RPMI7951 (cell line): Measurements from ENCODE around the gene DGUOK. TPM values are rescaled to one million over a fixed set of nuclear protein-coding genes. Genes with fewer than 3 reads are reported as not detected.

ENCODE experiments used
- DNase-seq: peaks from one replicate; pipeline ENCODE4 v3.0.0-alpha.2; 2012; ENCODE audit warnings: low read depth
- total RNA-seq: library from RNA; depleted of rRNA; stranded (reverse); fragments of >200 nt; shearing (Covaris generic); gene quantifications from 2 replicates; pipeline ENCODE4 v1.2.3, GENCODE V29; 2014

Gene DGUOK
- total RNA-seq, 1 experiment from 2014 or later: 169 TPM

DNA sequence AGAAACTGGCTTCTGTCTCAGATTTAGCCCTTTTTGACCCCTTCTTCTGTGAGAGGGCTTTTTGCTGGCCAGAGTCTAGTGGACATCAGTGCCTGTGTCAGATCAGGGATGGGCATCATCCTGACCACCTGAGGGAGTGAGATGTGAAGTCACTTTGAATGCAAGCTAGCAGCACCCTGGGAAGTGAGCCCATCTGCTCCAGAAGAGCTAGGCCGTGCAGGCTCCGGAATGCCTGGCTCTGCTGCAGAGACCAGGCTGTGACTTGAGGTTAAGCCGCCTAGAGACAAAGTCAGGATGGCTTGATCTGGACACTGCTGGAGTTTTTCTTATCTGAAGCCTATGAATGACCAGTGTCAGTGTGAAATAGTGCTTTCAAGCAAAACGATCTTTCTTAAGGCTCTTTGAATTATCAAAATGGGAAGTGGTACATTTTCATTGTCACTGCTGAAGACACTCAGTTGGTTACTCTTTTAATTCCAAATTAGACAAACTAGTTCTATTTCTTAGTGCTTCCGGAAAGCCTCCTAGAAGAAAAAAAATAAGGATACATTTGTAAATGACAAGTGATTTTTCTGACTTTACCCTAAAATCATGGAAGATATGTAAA is 20.8 kb downstream of the DGUOK start:
- DNase-seq: no peak

DNA sequence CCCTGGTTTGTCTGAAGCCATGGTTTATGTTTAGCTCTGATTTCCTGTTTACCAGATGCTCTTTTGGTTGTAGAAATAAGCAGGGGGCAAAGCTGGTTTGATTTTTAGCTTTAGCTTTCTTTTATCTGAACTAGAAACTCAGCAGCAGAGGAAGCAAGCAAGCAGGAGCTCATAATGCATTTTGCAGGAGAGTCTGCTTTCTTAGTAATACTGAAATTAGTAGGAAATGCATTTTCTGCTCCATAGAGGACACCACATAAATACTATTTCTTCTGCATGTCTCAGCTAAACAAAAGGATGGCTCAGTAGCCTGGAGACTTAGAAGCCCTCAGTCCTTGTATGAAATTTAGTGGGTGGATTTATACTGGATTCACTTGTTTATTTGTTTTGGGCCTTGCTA is 23.1 kb downstream of the DGUOK start:
- DNase-seq: no peak

DNA sequence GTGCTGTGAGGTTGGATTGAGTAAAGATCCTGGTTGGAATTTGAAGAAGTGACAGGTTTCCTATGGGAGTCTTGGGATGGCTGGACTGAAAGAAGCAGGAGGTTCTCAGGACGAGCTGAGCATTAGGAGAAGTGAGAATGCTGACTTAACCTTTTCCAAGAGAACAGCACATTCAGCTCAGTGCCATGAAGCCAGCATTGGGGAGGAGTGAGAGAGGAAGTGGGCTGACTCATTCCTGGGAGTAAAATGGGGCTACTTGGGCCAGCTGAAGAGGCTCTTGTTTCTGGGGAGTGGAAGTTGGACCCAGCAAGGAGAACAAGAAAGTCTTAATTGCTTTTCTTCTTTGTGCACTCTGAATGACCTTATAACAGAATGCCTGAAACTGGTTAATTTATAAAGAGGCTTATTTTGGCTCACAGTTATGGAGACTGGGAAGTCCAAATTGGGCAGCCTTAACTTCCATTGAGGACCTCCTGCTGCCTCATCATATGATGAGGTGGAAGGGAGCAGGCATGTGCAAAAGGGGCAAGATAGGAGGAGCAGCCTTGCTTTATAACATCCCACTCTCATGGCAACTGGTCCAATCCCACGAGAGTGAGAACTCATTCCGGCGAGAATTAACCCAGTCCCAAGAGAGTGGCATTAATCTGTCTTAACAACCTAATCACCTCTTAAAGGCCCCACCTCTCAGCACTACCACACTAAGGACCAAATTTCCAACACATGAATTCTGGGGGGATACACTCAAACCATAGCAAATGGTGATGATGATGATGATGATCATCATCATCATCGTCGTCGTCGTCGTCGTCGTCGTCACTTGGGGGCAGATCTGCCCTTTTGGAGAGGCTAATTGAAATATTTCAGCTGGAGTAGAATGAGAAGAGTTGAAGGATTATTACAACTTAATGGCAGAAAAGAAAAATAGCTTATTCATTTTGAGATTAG is 26.1 kb downstream of the DGUOK start:
- DNase-seq: peak; percentile 73

DNA sequence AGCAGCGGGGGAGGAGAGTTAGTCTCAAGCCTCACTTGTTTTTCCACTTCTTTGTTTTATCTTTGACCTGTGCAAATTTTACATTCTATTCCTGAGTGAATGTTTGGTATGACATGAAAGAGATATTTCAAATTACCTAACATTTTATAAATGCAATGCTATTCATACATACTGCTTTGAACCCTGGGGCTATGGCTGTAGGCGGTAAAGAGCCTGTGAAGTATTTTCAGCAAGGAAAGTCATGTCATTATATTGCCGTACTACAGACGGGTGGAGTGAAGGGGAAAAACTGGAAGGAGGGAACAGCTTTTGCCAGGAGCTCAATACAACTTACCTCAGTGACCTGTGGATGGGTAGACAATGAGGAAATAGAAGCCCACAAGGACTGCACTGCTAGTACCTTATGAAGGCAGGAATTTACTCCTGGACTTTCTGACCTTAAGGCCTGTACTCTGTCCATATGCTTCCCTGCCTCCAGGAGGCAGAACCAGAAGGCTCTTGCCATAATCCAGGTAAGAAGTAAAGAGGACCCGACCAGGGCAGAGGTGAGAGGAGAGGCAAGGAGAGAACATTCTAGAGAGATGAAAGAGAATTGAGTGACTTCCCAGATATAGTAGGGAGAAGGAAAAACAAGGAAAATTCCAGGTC is 29.7 kb downstream of the DGUOK start:
- no peak for DNase-seq

DNA sequence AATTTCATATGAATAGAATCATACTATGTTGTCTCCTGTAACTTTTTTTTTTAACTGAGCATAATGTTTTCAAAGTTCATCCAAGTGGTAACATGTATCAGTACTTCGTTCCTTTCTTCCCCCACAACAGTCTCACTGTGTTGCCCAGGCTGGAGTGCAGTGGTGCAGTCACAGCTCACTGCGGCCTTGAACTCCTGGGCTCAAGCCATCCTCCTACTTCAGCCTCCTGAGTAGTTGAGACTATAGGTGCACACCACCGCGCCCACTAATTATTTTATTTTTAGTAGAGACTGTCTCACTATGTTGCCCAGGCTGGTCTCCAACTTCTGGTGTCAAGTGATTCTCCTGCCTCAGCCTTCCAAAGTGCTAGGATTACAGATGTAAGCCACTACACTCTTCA is 34.6 kb downstream of the DGUOK start:
- no peak for DNase-seq

DNA sequence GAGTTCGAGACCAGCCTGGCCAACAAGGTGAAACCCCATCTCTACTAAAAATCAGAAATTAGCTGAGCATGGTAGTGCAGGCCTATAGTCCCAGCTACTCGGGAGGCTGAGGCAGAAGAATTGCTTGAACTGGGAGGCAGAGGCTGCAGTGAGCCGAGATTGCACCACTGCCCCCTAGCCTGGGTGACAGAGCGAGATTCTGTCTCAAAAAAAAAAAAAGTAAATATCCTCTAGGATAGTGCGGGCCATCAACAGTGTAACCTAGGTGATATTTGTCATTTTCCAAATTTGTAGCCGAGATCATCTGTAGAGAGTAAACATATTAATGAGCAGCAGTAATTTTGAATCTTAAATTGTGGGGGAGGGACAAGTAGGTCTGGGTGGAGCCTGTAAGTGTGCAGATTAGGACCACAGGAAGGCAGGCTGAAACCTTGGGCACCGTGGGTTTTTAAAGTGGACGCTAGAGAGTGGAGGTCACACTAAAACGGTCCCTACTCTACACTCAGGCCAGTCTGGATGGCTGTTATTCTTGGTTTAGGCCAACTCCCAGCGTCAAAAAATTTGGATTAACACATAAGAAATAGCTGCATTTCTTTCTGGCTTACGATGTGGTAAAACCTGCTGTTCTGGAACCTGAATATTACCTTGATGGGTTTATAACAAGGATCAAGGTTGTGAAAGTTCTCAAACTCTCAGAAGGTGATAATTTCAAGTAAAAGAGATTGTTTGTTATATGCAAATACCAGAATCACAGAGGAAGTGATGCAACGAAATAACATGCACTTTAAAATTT is 35.3 kb downstream of the DGUOK start:
- no peak for DNase-seq

DNA sequence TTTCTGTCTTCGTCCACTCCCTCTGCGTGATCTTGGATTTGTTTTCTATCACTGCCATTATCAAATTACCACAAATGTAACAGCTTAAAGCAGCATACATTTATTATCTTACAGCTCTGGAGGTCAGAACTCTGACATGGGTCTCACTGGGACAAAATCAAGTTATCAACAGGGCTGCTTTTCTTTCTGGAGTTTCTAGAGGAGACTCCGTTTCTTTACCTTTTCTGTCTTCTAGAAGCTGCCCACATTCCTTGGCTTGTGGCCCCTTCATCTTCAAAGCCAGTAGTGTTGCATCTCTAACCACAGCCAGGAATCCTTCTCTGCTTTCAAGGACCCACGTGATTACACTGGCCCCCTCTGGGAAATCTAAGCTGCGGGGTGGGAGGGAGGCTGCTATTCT is 36.1 kb downstream of the DGUOK start:
- no peak for DNase-seq

DNA sequence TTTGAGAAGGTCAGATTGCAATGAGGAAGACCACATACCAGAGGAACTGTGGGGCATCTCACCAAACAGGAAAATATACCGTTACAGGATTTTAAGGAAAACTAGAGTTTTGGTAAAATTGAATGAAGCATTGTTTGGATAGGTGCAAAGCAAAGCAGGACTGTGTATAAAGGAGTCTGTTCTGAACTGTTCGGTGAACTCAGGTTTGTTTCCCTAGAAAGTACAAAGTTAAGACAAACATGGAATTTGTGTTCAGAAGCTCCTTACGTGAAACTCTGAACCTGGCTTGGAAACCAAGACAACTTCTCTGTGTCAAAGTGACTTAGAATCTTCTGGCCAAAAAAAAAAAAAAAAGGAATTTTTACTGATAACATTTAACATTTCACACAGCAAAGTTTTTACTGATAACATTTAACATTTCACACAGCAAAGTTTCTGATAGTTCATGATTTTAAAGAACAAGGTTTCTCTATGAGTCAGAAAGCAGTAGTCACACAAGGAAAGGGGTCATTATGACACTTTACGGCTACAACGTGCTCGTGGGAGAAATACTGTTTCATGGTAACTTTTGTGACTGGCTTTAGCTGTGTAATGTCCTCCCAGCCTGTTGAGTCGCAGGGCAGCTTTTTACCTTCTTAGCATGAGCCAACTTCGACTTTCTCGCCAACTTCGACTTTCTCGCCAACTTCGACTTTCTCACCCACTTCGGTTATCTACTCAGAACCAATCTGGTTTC is 36.9 kb downstream of the DGUOK start:
- DNase-seq: no peak

DNA sequence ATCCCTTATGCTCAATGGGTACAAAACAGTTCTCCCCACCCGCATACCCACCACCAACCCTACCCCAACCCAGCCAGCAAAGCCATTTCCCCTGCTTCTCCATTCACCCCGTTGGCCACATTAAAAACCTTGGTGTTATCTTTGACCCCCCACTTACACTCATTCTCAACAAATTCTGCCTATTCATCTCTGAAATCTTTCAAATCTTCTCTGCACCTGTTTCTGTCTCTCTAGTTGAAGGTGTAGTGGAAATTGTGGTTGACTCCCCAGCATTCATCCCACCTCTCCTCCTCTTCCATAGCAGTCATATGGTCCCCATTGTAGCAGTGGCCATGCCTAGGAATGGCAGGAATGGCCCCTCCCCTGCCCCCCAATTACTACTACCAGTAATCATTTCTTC is 37.5 kb downstream of the DGUOK start:
- no peak for DNase-seq

DNA sequence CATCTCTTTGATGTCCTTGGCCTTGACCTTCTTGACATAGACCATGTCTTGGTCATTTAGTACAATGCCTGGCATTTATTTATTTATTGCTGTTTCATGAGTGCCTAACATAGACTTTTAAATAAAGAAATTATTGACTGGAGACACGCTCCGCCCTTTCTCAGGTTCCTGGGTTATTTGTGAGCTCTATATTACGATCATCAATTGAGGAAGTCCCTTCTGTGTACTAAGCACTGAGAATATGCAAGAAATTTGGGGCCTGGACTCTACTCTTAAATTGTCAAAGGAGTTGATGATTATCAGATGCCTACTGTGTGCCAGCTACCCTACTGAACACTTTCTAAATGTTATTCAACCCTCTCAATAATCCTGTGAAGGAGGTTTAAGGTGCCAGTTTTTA is 38.4 kb downstream of the DGUOK start:
- no peak for DNase-seq

DNA sequence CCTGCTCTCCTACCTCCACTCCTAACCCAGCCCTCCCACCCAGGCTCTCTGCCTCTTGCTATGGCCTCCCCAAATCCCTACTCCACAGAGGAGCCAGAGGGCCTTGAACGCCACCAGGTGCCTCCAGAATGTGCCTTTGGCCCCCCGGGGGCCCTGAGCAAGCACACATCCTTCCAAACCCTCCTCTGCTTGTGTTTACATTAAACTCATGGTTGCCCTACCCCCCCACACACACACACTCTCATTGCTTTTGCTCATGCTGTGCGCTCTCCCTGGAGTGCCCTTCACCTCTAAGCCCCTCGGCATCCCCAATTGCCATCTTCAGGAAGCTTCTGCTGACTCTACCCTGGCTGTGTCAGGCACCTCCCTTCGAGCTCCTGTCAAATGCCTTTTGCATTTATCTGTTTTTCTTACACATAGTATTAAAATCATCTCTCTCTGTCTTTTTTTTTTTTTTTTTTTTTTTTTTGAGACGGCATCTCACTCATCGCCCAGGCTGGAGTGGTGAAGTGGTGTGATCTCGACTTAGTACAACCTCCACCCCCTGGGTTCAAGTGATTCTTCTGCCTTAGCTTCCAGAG is 41.8 kb downstream of the DGUOK start:
- DNase-seq: no peak

DNA sequence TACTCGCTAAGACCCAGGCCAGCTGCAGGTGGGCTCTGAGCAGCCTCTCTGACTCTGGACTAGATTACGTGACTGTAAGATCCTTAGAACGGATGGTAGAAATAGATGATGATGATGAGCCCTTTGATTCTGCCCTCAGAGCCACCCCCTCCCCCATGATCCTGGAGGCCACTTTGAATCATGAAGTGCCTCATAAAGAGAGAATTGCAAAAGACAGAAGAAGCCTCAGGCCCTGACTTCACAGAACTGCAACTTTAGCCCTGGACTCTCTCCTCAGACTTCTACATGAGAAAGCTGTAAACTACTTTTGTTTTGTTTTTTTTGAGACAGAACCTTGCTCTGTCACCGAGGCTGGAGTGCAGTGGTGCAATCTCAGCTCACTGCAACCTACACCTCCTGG is 42.7 kb downstream of the DGUOK start:
- no peak for DNase-seq

DNA sequence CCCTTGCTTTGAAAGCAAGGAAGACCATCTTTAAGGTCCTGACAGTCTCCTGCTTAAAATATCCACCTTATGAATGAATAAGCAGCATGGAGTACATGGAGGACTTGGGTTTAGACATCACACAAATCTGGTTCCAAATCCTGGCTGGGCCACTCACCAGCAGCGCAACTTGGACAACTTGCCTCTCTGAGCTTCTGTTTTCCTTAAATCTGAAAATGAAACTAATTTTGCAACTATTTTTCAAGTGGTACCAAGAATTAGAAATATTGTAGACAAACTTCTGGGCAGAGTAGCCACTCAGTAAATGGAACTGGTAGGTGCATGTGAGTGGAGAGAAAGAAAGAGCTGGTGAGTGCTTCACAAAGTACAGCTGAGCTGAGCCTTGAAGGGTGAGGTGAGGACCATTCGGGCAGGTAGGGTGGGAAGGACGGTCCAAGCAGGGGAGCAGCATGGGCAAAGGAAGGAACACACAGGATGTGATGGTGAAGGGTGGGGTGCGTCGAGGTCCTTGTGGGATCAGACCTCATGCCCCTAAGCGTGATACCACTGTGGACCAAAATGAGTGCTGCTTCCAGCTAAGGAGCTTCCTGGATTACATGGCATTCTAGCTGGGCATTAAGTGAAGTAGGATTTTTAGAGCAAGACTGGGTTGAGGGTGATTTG is 43.6 kb downstream of the DGUOK start:
- no peak for DNase-seq

DNA sequence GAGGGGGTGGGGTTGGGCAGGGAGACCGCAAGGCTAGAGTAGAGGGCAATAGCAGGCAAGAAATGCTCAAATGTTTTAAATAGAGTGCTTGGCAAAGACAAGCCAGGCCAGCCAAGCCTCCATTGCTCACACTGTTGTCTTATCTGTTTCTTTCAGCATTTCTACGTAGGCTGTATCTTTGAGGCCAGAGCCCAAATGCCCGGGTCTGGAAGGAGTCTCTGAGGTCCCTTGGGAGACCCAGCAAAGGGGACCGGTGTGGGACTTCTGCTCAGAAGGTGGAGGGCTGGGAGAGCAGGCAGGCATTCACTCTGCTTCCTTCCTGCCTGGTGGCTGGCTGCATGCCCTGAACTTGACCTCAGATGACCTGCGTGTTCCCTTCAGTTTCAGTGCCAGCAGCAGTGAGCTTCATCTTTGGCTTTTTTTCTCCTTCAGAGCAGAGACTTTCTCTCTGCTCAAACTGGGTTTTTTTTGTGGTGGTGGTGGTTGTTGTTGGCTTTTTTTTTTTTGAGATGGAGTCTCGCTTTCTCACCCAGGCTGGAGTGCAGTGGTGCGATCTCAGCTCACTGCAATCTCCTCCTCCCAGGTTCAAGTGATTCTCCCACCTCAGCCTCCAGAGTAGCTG is 44.3 kb downstream of the DGUOK start:
- DNase-seq: peak; percentile 71

DNA sequence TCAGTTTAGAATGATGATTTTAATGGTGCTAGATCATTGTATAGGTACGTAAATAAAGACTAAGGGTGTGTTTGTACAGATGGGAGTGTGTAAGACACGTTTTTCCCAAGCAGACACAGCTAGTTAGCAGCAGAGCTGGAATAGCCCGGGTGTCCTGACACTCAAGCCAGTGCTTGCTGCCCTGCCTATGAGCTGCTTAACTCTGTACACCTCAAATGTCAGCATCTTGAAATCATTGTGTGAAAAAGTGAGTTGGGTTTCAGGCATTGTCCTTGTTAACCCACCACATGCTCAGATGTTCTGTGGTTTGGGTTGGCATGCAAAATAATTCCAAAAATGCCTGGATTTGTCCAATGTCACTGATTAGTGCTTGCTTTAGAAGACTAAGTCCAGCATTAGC is 45.0 kb downstream of the DGUOK start:
- peak; percentile 50 for DNase-seq

DNA sequence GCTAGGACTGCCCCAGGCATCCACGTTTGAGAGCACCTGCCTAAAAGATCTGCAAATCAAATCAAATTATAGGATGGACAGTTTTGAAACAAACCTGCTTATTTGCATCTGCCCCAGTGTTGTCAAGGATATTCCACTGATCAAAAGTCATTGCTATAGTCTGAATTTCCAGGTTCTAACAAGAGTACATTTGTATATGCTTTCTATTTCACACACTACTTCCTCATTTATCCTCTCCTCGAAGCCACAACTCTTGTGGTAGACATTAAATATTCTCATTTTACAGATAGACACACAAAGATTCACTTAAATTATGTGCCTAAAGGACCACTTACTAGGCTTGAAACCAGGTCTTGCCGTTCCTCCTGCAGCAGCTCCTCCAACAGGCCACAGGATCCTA is 46.2 kb downstream of the DGUOK start:
- DNase-seq: no peak

DNA sequence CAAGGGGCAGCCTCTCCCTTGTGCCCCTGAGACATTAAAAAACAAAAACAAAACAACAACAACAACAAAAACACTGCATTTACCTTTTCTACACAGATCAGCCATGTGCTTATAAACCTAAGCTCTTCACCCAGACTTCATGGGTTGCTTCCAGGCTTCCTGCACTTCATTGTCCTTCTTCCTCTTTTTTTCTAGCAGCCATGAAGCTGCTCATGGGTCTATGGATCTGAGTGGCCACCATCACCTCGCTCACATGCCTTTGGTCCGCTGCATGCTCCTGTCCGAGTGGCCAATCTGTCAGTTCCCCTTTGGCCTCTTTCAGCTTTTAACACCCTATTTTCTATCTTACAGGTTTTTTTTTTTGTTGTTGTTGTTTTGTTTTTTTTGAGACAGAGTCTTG is 49.1 kb downstream of the DGUOK start:
- DNase-seq: no peak

DNA sequence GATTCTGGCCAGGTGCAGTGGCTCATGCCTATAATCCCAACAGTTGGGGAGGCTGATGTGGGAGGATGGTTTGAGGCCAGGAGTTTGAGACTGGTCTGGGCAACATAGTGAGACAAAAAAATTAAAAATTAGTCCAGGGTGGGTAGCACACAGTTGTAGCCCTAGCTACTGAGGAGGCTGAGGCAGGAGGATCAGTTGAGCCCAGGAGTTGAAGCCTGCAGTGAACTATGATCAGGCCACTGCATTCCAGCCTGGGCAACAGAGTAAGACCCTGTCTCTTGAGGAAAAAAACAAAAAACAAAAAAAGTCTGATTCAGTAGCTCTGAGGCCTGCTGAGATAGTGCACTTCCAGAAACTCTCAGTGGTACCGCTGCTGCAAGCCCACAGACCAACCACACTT is 50.1 kb downstream of the DGUOK start:
- DNase-seq: no peak

DNA sequence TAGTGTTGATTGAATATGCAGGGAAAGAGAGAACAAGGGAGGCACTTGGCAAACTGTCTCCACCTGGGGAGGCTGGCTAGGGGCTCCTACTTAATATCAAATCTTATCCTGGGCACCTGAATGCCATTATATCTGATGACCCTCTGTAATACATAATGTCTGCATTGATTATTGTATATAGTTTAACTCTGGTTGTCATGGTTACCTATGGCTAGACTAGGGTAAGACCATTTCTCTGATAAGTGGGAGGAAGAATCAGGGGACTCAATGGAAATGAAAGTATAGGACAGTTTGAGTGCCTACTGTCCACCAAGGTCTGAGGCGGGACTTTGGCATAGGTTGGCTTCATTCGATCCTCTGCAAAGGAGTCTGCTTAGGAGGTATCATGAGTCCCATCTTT is 50.8 kb downstream of the DGUOK start:
- DNase-seq: no peak

DNA sequence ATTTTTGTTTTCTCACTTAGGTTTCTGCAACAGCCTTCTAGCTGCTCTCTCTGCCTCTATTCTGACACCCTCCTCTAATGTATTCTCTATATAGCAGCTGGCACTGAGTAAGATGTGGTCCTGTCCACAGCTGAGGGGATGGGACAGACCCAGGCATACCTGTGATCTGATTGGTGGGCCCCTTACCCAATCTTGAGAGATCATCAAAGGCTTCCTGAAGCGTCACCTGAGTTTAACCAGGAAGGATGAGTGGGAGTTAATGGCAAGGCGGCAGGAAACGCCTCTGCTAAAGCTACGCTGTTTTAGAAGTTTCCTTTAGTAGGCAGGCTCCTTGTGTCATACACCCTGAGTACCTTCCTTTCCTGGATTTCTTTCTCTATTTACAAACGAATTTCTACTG is 52.3 kb downstream of the DGUOK start:
- no peak for DNase-seq
